IPS DF 19.7 (cell line): ENCODE results near the gene MYOM1.

Experiments used
- DNase-seq: peaks from one replicate; pipeline ENCODE4 v3.0.0-alpha.2; 2013; ENCODE audit warnings: low read depth, low spot score

The MYOM1 gene

GRCh38 chr18:3219631-3220335 is at the start of gene MYOM1:
Gene MYOM1 (minus strand): TSS chr18:3219968. CDS start chr18:3215223, 4,745 bp downstream.
- DNase-seq = no peak

- no peak for DNase-seq
These were observed 49.6 kb upstream of the MYOM1 start for GRCh38 chr18:3269241-3269913.

- no peak for DNase-seq
These were observed 48.5 kb upstream of the MYOM1 start for GRCh38 chr18:3268306-3268705.

GRCh38 chr18:3266062-3266608 is 46.4 kb upstream of the MYOM1 start:
- DNase-seq = no peak

- no peak for DNase-seq
These were observed 45.8 kb upstream of the MYOM1 start for GRCh38 chr18:3265564-3266033.

GRCh38 chr18:3264362-3264761 is 44.6 kb upstream of the MYOM1 start:
- no peak for DNase-seq

GRCh38 chr18:3263132-3263700 is 43.4 kb upstream of the MYOM1 start:
- DNase-seq = no peak

GRCh38 chr18:3262234-3263131 is 42.7 kb upstream of the MYOM1 start:
- DNase-seq = no peak

GRCh38 chr18:3261373-3262233 is 41.8 kb upstream of the MYOM1 start, which contains the start of gene MYL12B:
Gene MYL12B (plus strand): TSS chr18:3262133. CDS start chr18:3272899, 10,766 bp downstream.
- no peak for DNase-seq

- no peak for DNase-seq
These were observed 41.2 kb upstream of the MYOM1 start for GRCh38 chr18:3260995-3261372.

- DNase-seq = no peak
These were observed 37.9 kb upstream of the MYOM1 start for GRCh38 chr18:3257627-3258120.

- no peak for DNase-seq
These were observed 37.2 kb upstream of the MYOM1 start for GRCh38 chr18:3256693-3257626.

- no peak for DNase-seq
These were observed 35.9 kb upstream of the MYOM1 start for GRCh38 chr18:3255611-3256165.

- DNase-seq = no peak
These were observed 35.0 kb upstream of the MYOM1 start for GRCh38 chr18:3254725-3255124.

GRCh38 chr18:3252843-3253242 is 33.1 kb upstream of the MYOM1 start:
- no peak for DNase-seq

GRCh38 chr18:3251963-3252277 is 32.2 kb upstream of the MYOM1 start:
- DNase-seq = no peak

- DNase-seq = no peak
These were observed 31.6 kb upstream of the MYOM1 start for GRCh38 chr18:3251249-3251962.
